Measurements from ENCODE around the gene GPR152.

GPR152 gene

GRCh38 chr11:67423466-67423865, 29.1 kb downstream of the GPR152 start:
- no peak for DNase-seq

GRCh38 chr11:67422891-67423290, 29.6 kb downstream of the GPR152 start:
- DNase-seq, result no peak

- no peak for DNase-seq
Measured at GRCh38 chr11:67421430-67422031, 31.0 kb downstream of the GPR152 start.

GRCh38 chr11:67420646-67421429, 31.7 kb downstream of the GPR152 start:
- peak; percentile 88 to 94 for DNase-seq

GRCh38 chr11:67420147-67420645, 32.3 kb downstream of the GPR152 start:
- DNase-seq, result no peak

GRCh38 chr11:67419325-67420049, 33.0 kb downstream of the GPR152 start:
- no peak for DNase-seq

- no peak for DNase-seq
Measured at GRCh38 chr11:67418476-67419281, 33.9 kb downstream of the GPR152 start.

GRCh38 chr11:67417425-67417824, 35.1 kb downstream of the GPR152 start:
- no peak for DNase-seq

- DNase-seq, result no peak
Measured at GRCh38 chr11:67416416-67417335, 35.9 kb downstream of the GPR152 start.

- no peak for DNase-seq
Measured at GRCh38 chr11:67415501-67416304, 36.8 kb downstream of the GPR152 start, which contains the start of gene CARNS1. CARNS1 (plus strand) TSS chr11:67415678; CDS start chr11:67416200, 522 bp downstream.

- no peak for DNase-seq
Measured at GRCh38 chr11:67413266-67413849, 39.2 kb downstream of the GPR152 start.

GRCh38 chr11:67412495-67413179, 39.9 kb downstream of the GPR152 start:
- no peak for DNase-seq

- DNase-seq, result no peak
Measured at GRCh38 chr11:67411785-67412152, 40.8 kb downstream of the GPR152 start.

- DNase-seq, result no peak
Measured at GRCh38 chr11:67410984-67411784, 41.3 kb downstream of the GPR152 start.

GRCh38 chr11:67410369-67410831, 42.1 kb downstream of the GPR152 start:
- DNase-seq, result no peak

- no peak for DNase-seq
Measured at GRCh38 chr11:67409781-67410368, 42.7 kb downstream of the GPR152 start.

GRCh38 chr11:67409261-67409666, 43.3 kb downstream of the GPR152 start:
- DNase-seq, result no peak

Data from inflammatory macrophage (primary cell).